ENCODE measurements around the gene ETS1. TPM values are rescaled to one million over a fixed set of nuclear protein-coding genes. Genes with fewer than 3 reads are reported as not detected.

The ETS1 gene
- total RNA-seq, 3 donors from 2014 or later (not counting 1 experiment from before 2014, with no cell fraction given): 532 to 684 (median 589) TPM

- no peak for TF ChIP-seq CTCF (IDR thresholded peaks at IDR 0.05)
- H3K27ac ChIP-seq (ENCODE audit: low read length): no peak overlapping the region
- peaks cover 0 to 5% of the 10 kb centered on the region in 2 donors for H3K27me3 Mint-ChIP-seq (ENCODE audit: low read depth in 2 of 2)
- intact Hi-C loops (cut with micrococcal nuclease): no loop called here
- H3K4me1 Mint-ChIP-seq: peaks cover 11 to 15% of the 10 kb centered on the region in 2 donors
- H3K36me3 ChIP-seq (ENCODE audit: control insufficient read depth, insufficient read depth, low read length): no peaks in the 10 kb centered on the region
- DNase-seq (peak in 1 of 2 donors; percentile 34), ATAC-seq (no peak)
- no peaks in the 10 kb centered on the region for H3K9me3 ChIP-seq (ENCODE audit: control insufficient read depth, insufficient read depth, low read length)
- no peaks in the 10 kb centered on the region for H3K9me3 Mint-ChIP-seq
- no peak overlapping the region for H3K4me3 ChIP-seq (ENCODE audit: low read length)
- no peaks in the 10 kb centered on the region for H3K27me3 ChIP-seq (ENCODE audit: control insufficient read depth, insufficient read depth, low read length)
- no peak overlapping the region for H3K4me3 Mint-ChIP-seq
- 83% methylated on average over 5 of the region's 5 CpGs for WGBS (ENCODE audit: insufficient coverage)
- peaks cover 2% of the 10 kb centered on the region for H3K4me1 ChIP-seq (ENCODE audit: control insufficient read depth, insufficient read depth, low read length)
- no peaks in the 10 kb centered on the region for H3K36me3 Mint-ChIP-seq
- peak overlapping the region in 1 of 2 donors; percentile 29 for H3K27ac Mint-ChIP-seq
These were observed 16.5 kb upstream of the ETS1 start for GRCh38 chr11:128603752-128604414.

GRCh38 chr11:128603003-128603696, 15.8 kb upstream of the ETS1 start:
- Histone ChIP-seq H3K27me3 (ENCODE audit: control insufficient read depth, insufficient read depth, low read length) (no peaks in the 10 kb centered on the region), H3K36me3 (ENCODE audit: control insufficient read depth, insufficient read depth, low read length) (no peaks in the 10 kb centered on the region), H3K27ac (ENCODE audit: low read length) (no peak overlapping the region), H3K9me3 (ENCODE audit: control insufficient read depth, insufficient read depth, low read length) (no peaks in the 10 kb centered on the region), H3K4me1 (ENCODE audit: control insufficient read depth, insufficient read depth, low read length) (no peaks in the 10 kb centered on the region), H3K4me3 (ENCODE audit: low read length) (no peak overlapping the region)
- no peak for ATAC-seq
- Mint-ChIP-seq H3K27me3 (ENCODE audit: low read depth in 2 of 2) (peaks cover 0 to 5% of the 10 kb centered on the region in 2 donors), H3K36me3 (no peaks in the 10 kb centered on the region), H3K27ac (no peak overlapping the region), H3K4me1 (peaks cover 7 to 13% of the 10 kb centered on the region in 2 donors), H3K9me3 (no peaks in the 10 kb centered on the region), H3K4me3 (no peak overlapping the region)
- 85% methylated on average over 3 of the region's 3 CpGs for WGBS (ENCODE audit: insufficient coverage)
- no peak for TF ChIP-seq CTCF (IDR thresholded peaks at IDR 0.05)
- DNase-seq: no peak
- intact Hi-C loops (cut with micrococcal nuclease): no loop called here

- Mint-ChIP-seq H3K4me1 (peaks cover 0 to 6% of the 10 kb centered on the region in 2 donors), H3K4me3 (no peak overlapping the region), H3K9me3 (no peaks in the 10 kb centered on the region), H3K36me3 (no peaks in the 10 kb centered on the region), H3K27me3 (ENCODE audit: low read depth in 2 of 2) (peaks cover 0 to 5% of the 10 kb centered on the region in 2 donors), H3K27ac (no peak overlapping the region)
- WGBS (ENCODE audit: insufficient coverage): no CpG with 5 or more reads among the region's 1 CpG
- Histone ChIP-seq H3K27ac (ENCODE audit: low read length) (no peak overlapping the region), H3K4me1 (ENCODE audit: control insufficient read depth, insufficient read depth, low read length) (no peaks in the 10 kb centered on the region), H3K9me3 (ENCODE audit: control insufficient read depth, insufficient read depth, low read length) (no peaks in the 10 kb centered on the region), H3K36me3 (ENCODE audit: control insufficient read depth, insufficient read depth, low read length) (no peaks in the 10 kb centered on the region), H3K4me3 (ENCODE audit: low read length) (no peak overlapping the region), H3K27me3 (ENCODE audit: control insufficient read depth, insufficient read depth, low read length) (no peaks in the 10 kb centered on the region)
- no peak for TF ChIP-seq CTCF (IDR thresholded peaks at IDR 0.05)
- intact Hi-C loops (cut with micrococcal nuclease): no loop called here
- DNase-seq (no peak), ATAC-seq (no peak)
These were observed 12.4 kb upstream of the ETS1 start for GRCh38 chr11:128599729-128600128.
